Measurements from ENCODE around the gene MCF2L2. TPM values are rescaled to one million over a fixed set of nuclear protein-coding genes. Genes with fewer than 3 reads are reported as not detected.

MCF2L2 gene
- total and polyA plus RNA-seq, 2 of the 13 experiments (the other 11 are each of a cell fraction or from before 2014, with no cell fraction given), result not detected

- TF ChIP-seq, protein P1, sequence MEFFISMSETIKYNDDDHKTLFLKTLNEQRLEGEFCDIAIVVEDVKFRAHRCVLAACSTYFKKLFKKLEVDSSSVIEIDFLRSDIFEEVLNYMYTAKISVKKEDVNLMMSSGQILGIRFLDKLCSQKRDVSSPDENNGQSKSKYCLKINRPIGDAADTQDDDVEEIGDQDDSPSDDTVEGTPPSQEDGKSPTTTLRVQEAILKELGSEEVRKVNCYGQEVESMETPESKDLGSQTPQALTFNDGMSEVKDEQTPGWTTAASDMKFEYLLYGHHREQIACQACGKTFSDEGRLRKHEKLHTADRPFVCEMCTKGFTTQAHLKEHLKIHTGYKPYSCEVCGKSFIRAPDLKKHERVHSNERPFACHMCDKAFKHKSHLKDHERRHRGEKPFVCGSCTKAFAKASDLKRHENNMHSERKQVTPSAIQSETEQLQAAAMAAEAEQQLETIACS (CRISPR knock-in tag; IDR thresholded peaks at IDR 0.05), result no peak
- TF ChIP-seq, protein P2, sequence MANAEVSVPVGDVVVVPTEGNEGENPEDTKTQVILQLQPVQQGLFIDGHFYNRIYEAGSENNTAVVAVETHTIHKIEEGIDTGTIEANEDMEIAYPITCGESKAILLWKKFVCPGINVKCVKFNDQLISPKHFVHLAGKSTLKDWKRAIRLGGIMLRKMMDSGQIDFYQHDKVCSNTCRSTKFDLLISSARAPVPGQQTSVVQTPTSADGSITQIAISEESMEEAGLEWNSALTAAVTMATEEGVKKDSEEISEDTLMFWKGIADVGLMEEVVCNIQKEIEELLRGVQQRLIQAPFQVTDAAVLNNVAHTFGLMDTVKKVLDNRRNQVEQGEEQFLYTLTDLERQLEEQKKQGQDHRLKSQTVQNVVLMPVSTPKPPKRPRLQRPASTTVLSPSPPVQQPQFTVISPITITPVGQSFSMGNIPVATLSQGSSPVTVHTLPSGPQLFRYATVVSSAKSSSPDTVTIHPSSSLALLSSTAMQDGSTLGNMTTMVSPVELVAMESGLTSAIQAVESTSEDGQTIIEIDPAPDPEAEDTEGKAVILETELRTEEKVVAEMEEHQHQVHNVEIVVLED (CRISPR knock-in tag; IDR thresholded peaks at IDR 0.05; ENCODE audit: borderline replicate concordance), result no peak
- TF ChIP-seq HOXD1 (CRISPR knock-in tag; IDR thresholded peaks at IDR 0.05) (no peak), ZNF407 (CRISPR knock-in tag; IDR thresholded peaks at IDR 0.05; ENCODE audit: not compliant biosample characterization) (no peak), ZKSCAN8 (CRISPR knock-in tag; IDR thresholded peaks at IDR 0.05; ENCODE audit: borderline replicate concordance) (no peak)
- TF ChIP-seq, protein P3, sequence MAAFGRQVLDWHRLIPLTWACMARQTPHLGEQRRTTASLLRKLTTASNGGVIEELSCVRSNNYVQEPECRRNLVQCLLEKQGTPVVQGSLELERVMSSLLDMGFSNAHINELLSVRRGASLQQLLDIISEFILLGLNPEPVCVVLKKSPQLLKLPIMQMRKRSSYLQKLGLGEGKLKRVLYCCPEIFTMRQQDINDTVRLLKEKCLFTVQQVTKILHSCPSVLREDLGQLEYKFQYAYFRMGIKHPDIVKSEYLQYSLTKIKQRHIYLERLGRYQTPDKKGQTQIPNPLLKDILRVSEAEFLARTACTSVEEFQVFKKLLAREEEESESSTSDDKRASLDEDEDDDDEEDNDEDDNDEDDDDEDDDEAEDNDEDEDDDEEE (CRISPR knock-in tag; IDR thresholded peaks at IDR 0.05), result no peak
Measured at GRCh38 chr3:183449791-183450190, 21.4 kb upstream of the MCF2L2 start (continued).

All from HepG2 (cell line).